Neural cell (in vitro differentiated cells): ENCODE results near the gene F2R.

Experiments used
- CTCF ChIP-seq: fragments of 450-650 bp; IDR thresholded peaks from 2 replicates; pipeline ENCODE4 v1.5.1; 2014; ENCODE audit warnings: antibody characterized with exemption, mild to moderate bottlenecking, moderate library complexity; ENCODE audit not compliant: poor library complexity, severe bottlenecking
- EP300 ChIP-seq: fragments of 450-650 bp; conservative IDR thresholded peaks from 2 replicates; pipeline ENCODE4 v1.6.1; 2014; ENCODE audit warnings: antibody characterized with exemption, mild to moderate bottlenecking, moderate library complexity; ENCODE audit not compliant: poor library complexity, severe bottlenecking
- EZH2 ChIP-seq: fragments of 200-600, 300-800 bp; shearing (Covaris generic), sonication (generic); IDR thresholded peaks from 2 replicates; pipeline ENCODE4 v1.6.1; 2014; ENCODE audit warnings: antibody characterized with exemption, low read length, borderline replicate concordance, mild to moderate bottlenecking; ENCODE audit not compliant: insufficient read depth, poor library complexity, severe bottlenecking
- RAD21 ChIP-seq: fragments of 450-650 bp; conservative IDR thresholded peaks from 2 replicates; pipeline ENCODE4 v1.6.1; 2014; ENCODE audit warnings: antibody characterized with exemption, mild to moderate bottlenecking, moderate library complexity
- SMC3 ChIP-seq: fragments of 450-650 bp; conservative IDR thresholded peaks from 2 replicates; pipeline ENCODE4 v1.6.1; 2014; ENCODE audit warnings: antibody characterized with exemption, mild to moderate bottlenecking, moderate library complexity; ENCODE audit not compliant: poor library complexity
- TAF1 ChIP-seq: IDR thresholded peaks from 2 replicates; pipeline ENCODE4 v1.6.1; 2012; ENCODE audit warnings: low read depth
- TF ChIP-seq, protein P1 (sequence below): IDR thresholded peaks from 2 replicates; pipeline ENCODE4 v1.6.1; 2012; ENCODE audit warnings: borderline replicate concordance

GRCh38 chr5:76703707-76704106 is 12.2 kb upstream of the F2R start:
- TF ChIP-seq CTCF (no peak), RAD21 (no peak), TAF1 (no peak), SMC3 (no peak), EZH2 (no peak), EP300 (no peak)
- TF ChIP-seq, protein P1, sequence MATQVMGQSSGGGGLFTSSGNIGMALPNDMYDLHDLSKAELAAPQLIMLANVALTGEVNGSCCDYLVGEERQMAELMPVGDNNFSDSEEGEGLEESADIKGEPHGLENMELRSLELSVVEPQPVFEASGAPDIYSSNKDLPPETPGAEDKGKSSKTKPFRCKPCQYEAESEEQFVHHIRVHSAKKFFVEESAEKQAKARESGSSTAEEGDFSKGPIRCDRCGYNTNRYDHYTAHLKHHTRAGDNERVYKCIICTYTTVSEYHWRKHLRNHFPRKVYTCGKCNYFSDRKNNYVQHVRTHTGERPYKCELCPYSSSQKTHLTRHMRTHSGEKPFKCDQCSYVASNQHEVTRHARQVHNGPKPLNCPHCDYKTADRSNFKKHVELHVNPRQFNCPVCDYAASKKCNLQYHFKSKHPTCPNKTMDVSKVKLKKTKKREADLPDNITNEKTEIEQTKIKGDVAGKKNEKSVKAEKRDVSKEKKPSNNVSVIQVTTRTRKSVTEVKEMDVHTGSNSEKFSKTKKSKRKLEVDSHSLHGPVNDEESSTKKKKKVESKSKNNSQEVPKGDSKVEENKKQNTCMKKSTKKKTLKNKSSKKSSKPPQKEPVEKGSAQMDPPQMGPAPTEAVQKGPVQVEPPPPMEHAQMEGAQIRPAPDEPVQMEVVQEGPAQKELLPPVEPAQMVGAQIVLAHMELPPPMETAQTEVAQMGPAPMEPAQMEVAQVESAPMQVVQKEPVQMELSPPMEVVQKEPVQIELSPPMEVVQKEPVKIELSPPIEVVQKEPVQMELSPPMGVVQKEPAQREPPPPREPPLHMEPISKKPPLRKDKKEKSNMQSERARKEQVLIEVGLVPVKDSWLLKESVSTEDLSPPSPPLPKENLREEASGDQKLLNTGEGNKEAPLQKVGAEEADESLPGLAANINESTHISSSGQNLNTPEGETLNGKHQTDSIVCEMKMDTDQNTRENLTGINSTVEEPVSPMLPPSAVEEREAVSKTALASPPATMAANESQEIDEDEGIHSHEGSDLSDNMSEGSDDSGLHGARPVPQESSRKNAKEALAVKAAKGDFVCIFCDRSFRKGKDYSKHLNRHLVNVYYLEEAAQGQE = no peak
